Omental fat pad (tissue), 4 donors: ENCODE results near the gene ARHGAP8. TPM values are rescaled to one million over a fixed set of nuclear protein-coding genes. Genes with fewer than 3 reads are reported as not detected.
"Not testable (repeated sequence)": the region's sequence is repeated elsewhere in the genome, so short reads cannot be mapped to it uniquely, and the experiment has no call there.

Experiments used
- ATAC-seq: fragments of 150-250 bp; one replicate; pipeline ENCODE4 v1.9.1; 2016; ENCODE audit warnings: mild to moderate bottlenecking, moderate library complexity; ENCODE audit not compliant: low FRiP score
- DNase-seq: peaks from one replicate; pipeline ENCODE4 v3.0.0-alpha.2; 2019; ENCODE audit warnings: low spot score
- total RNA-seq, 4 donors: library from RNA; depleted of rRNA; stranded (reverse); fragments of >200 nt; gene quantifications; one replicate each; pipeline ENCODE4 v1.1.0, GENCODE V29; 2016
- TF ChIP-seq, protein P1 (sequence below), 3 donors: fragments of 450-650 bp; IDR thresholded peaks; one replicate each; pipeline ENCODE4 v1.5.1; 2016 to 2017; ENCODE audit warnings: antibody characterized with exemption in 3 of 3, mild to moderate bottlenecking in 3 of 3, moderate library complexity in 2 of 3

The ARHGAP8 gene
- total RNA-seq, 4 donors from 2014 or later = 0.46 to 2.2 (median 1.9) TPM; not detected in 1

DNA sequence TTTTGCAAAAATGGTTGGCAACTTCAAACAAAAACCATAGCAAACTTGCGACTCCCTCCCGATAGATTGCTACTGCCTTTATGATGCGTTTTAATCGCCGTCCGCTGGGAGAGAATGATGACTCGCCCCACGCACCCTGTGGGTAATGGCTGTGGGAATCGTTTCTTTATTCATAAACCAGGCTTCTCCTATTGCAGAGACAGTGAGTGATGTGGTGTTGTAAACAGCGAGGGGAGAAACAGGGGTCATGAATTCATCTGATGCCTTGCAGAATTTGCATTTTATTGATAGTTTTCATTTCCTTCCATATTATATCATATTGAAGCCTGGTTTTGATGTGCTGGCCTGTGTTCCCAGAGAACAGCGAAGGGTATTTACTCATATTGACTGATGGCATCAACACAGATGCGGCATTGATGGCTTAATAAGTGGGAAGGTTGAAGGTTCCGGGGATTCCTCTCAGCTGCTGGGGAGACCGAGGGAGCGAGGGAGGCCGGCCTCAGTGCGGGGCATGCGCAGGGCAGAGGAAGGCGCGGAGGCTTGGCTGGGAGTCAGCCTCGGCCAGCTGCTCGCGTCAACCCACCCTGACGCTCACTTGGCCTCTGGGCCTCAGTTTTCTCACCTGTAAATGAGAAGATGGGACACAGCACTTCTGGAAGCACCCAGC, 41.3 kb downstream of the ARHGAP8 start:
- no peak for ATAC-seq
- TF ChIP-seq, protein P1, sequence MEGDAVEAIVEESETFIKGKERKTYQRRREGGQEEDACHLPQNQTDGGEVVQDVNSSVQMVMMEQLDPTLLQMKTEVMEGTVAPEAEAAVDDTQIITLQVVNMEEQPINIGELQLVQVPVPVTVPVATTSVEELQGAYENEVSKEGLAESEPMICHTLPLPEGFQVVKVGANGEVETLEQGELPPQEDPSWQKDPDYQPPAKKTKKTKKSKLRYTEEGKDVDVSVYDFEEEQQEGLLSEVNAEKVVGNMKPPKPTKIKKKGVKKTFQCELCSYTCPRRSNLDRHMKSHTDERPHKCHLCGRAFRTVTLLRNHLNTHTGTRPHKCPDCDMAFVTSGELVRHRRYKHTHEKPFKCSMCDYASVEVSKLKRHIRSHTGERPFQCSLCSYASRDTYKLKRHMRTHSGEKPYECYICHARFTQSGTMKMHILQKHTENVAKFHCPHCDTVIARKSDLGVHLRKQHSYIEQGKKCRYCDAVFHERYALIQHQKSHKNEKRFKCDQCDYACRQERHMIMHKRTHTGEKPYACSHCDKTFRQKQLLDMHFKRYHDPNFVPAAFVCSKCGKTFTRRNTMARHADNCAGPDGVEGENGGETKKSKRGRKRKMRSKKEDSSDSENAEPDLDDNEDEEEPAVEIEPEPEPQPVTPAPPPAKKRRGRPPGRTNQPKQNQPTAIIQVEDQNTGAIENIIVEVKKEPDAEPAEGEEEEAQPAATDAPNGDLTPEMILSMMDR (IDR thresholded peaks at IDR 0.05) = no peak
- DNase-seq = no peak

DNA sequence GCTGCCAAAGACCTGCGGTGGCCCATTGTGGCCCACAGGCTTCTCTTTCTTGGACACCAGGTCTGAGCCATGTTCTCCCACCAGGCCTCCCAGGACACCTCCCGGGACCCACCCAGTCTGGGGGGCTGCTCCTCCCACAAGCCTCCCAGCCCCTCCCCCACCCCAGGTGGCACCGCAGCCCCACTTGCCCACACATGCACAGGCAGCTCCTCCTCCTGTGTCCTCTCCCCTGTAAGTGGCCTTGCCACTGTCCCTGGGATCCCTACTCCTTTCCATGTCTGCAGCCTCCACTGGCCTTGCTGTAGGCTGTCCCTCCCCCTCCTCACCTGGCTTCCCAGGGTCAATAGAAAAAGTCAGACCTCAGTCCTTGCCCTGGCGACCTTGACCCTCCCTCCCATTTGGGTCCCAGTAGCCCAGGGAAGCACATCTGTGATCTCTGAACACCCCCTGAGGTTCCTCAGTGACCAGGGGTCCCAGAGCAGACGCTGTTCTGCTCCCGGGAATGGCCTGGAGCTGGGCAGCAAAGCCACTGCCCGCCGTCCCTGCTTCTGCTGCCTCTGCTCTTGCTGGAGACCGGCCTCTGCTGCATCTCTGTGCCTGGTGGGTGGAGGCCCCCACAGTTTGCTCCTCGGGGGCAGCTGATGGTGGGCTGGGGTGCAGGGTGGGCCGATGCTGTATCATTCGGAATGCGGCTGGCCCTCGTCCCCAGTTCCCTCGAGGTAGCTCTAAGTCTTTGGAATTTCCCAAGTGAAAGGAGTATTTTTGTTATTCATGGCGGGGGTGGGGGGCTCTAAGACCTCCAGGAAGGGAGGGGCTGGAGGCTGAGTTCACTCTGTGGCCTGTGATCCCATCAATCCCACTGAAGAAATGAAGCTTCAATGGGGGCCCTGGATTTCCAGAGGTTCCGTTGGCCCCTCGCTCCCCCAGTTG, 43.6 kb downstream of the ARHGAP8 start:
- TF ChIP-seq, protein P1 (IDR thresholded peaks at IDR 0.05) = no peak
- no peak for DNase-seq
- no peak for ATAC-seq

DNA sequence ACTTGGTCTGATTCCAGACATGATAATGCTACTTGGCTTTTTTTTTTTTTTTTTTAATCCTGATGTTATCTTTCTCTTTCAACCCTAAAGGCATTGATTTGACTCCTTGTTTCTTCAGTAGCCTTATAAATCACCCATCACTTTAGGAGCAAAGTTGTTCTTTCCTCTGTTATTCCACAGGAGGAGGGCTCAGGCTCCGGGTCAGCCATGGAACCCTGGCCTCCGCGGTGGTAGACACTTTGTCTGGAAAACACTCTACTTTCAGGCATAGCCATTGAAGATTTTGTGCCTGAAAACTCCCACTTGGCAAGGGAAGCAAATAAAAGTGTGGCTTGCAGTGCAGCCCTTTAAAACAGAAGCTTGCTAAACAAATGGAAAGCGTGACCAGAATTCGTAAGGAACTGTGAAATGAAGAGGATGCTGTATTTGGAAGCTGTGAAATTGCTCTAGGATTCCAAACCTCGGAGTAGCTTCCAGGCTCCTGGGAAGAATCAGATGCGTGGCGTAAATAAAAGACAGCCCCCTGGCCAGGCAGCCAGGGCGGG, 44.9 kb downstream of the ARHGAP8 start:
- DNase-seq (no peak), ATAC-seq (no peak)
- TF ChIP-seq, protein P1 (IDR thresholded peaks at IDR 0.05) = no peak

DNA sequence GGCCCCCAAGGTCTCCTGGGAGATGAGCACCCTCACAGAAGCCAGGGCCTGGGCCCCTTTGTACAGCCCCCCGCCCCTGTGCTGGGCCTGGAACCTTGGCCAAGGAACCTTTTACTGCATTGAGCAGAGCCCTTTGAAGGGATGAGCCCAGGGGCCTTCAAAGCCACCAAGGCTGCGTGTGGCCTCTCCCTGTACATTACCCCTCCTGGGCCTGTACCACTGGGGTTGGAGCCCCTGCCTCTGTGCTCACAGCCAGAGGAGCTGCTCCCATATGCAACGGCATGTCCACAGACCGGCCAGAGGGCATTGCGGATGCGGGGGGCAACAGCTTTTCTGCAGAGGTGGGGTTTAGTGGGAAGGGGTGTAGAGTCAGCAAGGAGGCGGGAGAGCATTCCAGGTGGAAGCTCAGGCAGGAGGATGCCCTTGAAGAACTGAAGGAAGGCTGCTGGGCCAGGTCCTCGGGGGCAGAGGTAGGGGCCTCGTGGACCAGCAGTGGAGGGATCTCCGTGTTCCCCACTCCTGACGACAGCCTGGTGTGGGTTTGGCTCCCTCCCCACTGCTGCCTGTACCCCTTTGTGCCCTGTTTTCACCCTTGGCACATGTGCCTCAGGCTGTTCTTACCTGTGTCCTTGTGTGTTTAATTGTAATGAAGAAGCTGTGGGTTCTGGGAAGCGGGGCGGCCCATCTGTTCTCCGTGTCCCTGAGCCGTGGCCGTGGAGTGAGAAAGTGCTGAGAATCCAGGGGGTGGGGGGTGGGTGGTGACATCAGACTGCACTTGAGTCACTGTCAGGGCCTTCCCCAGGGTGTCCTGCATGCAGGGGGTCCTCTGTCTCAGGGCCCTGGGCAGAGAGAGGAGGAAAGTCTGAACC, 46.9 kb downstream of the ARHGAP8 start:
- ATAC-seq (no peak), DNase-seq (no peak)
- TF ChIP-seq, protein P1 (IDR thresholded peaks at IDR 0.05) = no peak

DNA sequence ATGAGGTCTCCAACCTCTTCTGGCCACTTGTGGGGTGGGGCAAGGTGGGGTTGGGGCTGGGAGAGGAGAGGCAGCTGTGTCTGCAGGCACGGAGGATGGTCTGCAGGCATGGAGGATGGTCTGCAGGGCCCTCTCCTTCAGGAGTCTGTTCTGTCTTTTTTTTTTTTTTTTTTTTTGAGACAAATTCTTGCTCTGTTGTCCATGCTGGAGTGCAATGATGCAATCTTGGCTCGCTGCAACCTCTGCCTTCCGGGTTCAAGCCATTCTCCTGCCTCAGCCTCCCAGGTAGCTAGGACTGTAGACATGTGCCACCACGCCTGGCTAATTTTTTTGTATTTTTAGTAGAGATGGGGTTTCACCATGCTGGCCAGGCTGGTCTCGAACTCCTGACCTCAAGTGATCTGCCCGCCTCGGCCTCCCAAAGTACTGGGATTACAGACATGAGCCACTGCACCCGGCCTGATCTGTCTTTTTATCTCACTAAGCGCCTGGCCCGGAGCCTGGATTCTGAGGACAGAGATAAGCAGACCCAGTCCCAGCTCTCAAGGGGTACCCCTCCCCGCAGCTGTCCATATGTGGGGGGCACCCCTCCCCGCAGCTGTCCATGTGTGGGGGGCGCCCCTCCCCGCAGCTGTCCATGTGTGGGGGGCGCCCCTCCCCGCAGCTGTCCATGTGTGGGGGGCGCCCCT, 47.7 kb downstream of the ARHGAP8 start:
- DNase-seq, ATAC-seq: not testable (repeated sequence)

DNA sequence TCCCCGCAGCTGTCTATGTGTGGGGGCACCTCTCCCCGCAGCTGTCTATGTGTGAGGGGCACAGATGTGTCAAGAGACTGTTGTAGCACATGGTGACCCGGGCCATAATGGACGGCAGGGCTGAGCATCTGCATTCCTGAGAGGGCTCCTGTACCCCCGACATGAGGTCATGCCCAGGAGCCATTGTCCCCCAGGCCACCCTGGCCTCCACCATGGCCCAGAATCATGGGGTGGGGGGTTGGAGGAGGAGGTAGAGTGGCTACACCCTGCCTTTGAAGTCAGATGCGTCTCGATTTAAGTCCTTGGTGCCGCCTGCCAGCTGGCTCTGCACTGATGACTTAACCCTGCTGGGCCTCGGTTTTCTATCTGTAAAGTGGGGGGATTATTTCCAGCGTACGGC, 49.1 kb downstream of the ARHGAP8 start:
- DNase-seq = no peak
- no peak for ATAC-seq
- TF ChIP-seq, protein P1 (IDR thresholded peaks at IDR 0.05) = no peak
